HEK293 (cell line): Measurements from ENCODE around the gene RAI14.

Experiments used
- KLF10 ChIP-seq: fragments of 450-650 bp; IDR thresholded peaks from 2 replicates; pipeline ENCODE4 v1.5.1; 2018; ENCODE audit warnings: missing biosample characterization, mild to moderate bottlenecking, missing genetic modification characterization
- ZNF16 ChIP-seq: fragments of 450-650 bp; formaldehyde crosslinking; IDR thresholded peaks from 2 replicates; pipeline ENCODE4 v1.5.1; 2016; ENCODE audit warnings: low read depth, missing biosample characterization, missing genetic modification characterization
- ZNF174 ChIP-seq: fragments of 450-650 bp; formaldehyde crosslinking; IDR thresholded peaks from 2 replicates; pipeline ENCODE4 v1.5.0; 2017; ENCODE audit warnings: missing biosample characterization, mild to moderate bottlenecking, missing genetic modification characterization
- ZNF184 ChIP-seq: fragments of 450-650 bp; IDR thresholded peaks from 2 replicates; pipeline ENCODE4 v1.5.1; 2018; ENCODE audit warnings: missing biosample characterization, mild to moderate bottlenecking, missing genetic modification characterization
- ZNF221 ChIP-seq: fragments of 450-650 bp; formaldehyde crosslinking; IDR thresholded peaks from 2 replicates; pipeline ENCODE4 v1.5.1; 2017; ENCODE audit warnings: missing biosample characterization, missing genetic modification characterization, borderline replicate concordance
- ZNF626 ChIP-seq: fragments of 450-650 bp; sonication (Bioruptor Pico); formaldehyde crosslinking; IDR thresholded peaks from 2 replicates; pipeline ENCODE4 v1.5.1; 2018; ENCODE audit warnings: missing biosample characterization, missing genetic modification characterization, inconsistent platforms
- TF ChIP-seq, protein P1 (sequence below): fragments of 450-650 bp; formaldehyde crosslinking; IDR thresholded peaks from 2 replicates; pipeline ENCODE4 v1.5.1; 2016; ENCODE audit warnings: missing biosample characterization, missing genetic modification characterization
- TF ChIP-seq, protein P2 (sequence below): fragments of 450-650 bp; formaldehyde crosslinking; IDR thresholded peaks from 2 replicates; pipeline ENCODE4 v1.5.1; 2016; ENCODE audit warnings: missing biosample characterization, missing genetic modification characterization
- TF ChIP-seq, protein P3 (sequence below): fragments of 450-650 bp; formaldehyde crosslinking; IDR thresholded peaks from 2 replicates; pipeline ENCODE4 v1.5.1; 2016; ENCODE audit warnings: missing biosample characterization, missing genetic modification characterization
- TF ChIP-seq, protein P4 (sequence below): fragments of 450-650 bp; formaldehyde crosslinking; conservative IDR thresholded peaks from 2 replicates; pipeline ENCODE4 v1.5.1; 2016; ENCODE audit warnings: low read depth, missing biosample characterization, missing genetic modification characterization
- TF ChIP-seq, protein P5 (sequence below): fragments of 450-650 bp; formaldehyde crosslinking; IDR thresholded peaks from 2 replicates; pipeline ENCODE4 v1.5.1; 2016; ENCODE audit warnings: missing biosample characterization, missing genetic modification characterization
- TF ChIP-seq, protein P6 (sequence below): fragments of 450-650 bp; formaldehyde crosslinking; IDR thresholded peaks from 2 replicates; pipeline ENCODE4 v1.5.1; 2016; ENCODE audit warnings: missing biosample characterization, missing genetic modification characterization

DNA sequence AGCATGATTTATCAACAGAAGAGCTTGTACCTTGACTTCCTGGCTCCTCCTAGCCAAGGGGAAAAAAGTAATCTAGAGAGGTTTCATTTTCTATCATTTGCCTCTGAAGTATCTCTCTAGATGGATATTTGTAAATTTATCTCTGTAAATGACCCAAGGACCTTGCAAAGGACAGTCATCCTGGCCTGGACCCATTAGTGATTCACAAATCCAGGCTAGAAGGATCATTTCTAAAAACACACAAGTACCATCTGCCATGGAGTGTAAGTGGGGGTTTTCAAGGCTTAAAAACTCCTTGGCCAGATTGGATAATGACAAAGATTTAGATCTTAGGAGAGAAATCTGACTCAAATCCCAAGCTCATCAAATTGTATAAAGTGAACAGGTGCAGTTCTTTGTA lies 190.9 kb downstream of the RAI14 start:
- no peak for TF ChIP-seq ZNF174 (tag by site-specific recombination)
- TF ChIP-seq ZNF184 (tag by site-specific recombination): no peak
- TF ChIP-seq, protein P1, sequence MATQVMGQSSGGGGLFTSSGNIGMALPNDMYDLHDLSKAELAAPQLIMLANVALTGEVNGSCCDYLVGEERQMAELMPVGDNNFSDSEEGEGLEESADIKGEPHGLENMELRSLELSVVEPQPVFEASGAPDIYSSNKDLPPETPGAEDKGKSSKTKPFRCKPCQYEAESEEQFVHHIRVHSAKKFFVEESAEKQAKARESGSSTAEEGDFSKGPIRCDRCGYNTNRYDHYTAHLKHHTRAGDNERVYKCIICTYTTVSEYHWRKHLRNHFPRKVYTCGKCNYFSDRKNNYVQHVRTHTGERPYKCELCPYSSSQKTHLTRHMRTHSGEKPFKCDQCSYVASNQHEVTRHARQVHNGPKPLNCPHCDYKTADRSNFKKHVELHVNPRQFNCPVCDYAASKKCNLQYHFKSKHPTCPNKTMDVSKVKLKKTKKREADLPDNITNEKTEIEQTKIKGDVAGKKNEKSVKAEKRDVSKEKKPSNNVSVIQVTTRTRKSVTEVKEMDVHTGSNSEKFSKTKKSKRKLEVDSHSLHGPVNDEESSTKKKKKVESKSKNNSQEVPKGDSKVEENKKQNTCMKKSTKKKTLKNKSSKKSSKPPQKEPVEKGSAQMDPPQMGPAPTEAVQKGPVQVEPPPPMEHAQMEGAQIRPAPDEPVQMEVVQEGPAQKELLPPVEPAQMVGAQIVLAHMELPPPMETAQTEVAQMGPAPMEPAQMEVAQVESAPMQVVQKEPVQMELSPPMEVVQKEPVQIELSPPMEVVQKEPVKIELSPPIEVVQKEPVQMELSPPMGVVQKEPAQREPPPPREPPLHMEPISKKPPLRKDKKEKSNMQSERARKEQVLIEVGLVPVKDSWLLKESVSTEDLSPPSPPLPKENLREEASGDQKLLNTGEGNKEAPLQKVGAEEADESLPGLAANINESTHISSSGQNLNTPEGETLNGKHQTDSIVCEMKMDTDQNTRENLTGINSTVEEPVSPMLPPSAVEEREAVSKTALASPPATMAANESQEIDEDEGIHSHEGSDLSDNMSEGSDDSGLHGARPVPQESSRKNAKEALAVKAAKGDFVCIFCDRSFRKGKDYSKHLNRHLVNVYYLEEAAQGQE (tag by site-specific recombination): no peak
- TF ChIP-seq, protein P2, sequence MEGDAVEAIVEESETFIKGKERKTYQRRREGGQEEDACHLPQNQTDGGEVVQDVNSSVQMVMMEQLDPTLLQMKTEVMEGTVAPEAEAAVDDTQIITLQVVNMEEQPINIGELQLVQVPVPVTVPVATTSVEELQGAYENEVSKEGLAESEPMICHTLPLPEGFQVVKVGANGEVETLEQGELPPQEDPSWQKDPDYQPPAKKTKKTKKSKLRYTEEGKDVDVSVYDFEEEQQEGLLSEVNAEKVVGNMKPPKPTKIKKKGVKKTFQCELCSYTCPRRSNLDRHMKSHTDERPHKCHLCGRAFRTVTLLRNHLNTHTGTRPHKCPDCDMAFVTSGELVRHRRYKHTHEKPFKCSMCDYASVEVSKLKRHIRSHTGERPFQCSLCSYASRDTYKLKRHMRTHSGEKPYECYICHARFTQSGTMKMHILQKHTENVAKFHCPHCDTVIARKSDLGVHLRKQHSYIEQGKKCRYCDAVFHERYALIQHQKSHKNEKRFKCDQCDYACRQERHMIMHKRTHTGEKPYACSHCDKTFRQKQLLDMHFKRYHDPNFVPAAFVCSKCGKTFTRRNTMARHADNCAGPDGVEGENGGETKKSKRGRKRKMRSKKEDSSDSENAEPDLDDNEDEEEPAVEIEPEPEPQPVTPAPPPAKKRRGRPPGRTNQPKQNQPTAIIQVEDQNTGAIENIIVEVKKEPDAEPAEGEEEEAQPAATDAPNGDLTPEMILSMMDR: no peak
- TF ChIP-seq, protein P3, sequence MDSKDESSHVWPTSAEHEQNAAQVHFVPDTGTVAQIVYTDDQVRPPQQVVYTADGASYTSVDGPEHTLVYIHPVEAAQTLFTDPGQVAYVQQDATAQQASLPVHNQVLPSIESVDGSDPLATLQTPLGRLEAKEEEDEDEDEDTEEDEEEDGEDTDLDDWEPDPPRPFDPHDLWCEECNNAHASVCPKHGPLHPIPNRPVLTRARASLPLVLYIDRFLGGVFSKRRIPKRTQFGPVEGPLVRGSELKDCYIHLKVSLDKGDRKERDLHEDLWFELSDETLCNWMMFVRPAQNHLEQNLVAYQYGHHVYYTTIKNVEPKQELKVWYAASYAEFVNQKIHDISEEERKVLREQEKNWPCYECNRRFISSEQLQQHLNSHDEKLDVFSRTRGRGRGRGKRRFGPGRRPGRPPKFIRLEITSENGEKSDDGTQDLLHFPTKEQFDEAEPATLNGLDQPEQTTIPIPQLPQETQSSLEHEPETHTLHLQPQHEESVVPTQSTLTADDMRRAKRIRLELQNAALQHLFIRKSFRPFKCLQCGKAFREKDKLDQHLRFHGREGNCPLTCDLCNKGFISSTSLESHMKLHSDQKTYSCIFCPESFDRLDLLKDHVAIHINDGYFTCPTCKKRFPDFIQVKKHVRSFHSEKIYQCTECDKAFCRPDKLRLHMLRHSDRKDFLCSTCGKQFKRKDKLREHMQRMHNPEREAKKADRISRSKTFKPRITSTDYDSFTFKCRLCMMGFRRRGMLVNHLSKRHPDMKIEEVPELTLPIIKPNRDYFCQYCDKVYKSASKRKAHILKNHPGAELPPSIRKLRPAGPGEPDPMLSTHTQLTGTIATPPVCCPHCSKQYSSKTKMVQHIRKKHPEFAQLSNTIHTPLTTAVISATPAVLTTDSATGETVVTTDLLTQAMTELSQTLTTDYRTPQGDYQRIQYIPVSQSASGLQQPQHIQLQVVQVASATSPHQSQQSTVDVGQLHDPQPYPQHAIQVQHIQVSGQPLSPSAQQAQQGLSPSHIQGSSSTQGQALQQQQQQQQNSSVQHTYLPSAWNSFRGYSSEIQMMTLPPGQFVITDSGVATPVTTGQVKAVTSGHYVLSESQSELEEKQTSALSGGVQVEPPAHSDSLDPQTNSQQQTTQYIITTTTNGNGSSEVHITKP (tag by site-specific recombination): no peak
- TF ChIP-seq, protein P4, sequence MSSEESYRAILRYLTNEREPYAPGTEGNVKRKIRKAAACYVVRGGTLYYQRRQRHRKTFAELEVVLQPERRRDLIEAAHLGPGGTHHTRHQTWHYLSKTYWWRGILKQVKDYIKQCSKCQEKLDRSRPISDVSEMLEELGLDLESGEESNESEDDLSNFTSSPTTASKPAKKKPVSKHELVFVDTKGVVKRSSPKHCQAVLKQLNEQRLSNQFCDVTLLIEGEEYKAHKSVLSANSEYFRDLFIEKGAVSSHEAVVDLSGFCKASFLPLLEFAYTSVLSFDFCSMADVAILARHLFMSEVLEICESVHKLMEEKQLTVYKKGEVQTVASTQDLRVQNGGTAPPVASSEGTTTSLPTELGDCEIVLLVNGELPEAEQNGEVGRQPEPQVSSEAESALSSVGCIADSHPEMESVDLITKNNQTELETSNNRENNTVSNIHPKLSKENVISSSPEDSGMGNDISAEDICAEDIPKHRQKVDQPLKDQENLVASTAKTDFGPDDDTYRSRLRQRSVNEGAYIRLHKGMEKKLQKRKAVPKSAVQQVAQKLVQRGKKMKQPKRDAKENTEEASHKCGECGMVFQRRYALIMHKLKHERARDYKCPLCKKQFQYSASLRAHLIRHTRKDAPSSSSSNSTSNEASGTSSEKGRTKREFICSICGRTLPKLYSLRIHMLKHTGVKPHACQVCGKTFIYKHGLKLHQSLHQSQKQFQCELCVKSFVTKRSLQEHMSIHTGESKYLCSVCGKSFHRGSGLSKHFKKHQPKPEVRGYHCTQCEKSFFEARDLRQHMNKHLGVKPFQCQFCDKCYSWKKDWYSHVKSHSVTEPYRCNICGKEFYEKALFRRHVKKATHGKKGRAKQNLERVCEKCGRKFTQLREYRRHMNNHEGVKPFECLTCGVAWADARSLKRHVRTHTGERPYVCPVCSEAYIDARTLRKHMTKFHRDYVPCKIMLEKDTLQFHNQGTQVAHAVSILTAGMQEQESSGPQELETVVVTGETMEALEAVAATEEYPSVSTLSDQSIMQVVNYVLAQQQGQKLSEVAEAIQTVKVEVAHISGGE (tag by site-specific recombination): no peak
- TF ChIP-seq, protein P5, sequence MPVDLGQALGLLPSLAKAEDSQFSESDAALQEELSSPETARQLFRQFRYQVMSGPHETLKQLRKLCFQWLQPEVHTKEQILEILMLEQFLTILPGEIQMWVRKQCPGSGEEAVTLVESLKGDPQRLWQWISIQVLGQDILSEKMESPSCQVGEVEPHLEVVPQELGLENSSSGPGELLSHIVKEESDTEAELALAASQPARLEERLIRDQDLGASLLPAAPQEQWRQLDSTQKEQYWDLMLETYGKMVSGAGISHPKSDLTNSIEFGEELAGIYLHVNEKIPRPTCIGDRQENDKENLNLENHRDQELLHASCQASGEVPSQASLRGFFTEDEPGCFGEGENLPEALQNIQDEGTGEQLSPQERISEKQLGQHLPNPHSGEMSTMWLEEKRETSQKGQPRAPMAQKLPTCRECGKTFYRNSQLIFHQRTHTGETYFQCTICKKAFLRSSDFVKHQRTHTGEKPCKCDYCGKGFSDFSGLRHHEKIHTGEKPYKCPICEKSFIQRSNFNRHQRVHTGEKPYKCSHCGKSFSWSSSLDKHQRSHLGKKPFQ (tag by site-specific recombination): no peak
- no peak for TF ChIP-seq ZNF626
- TF ChIP-seq KLF10 (tag by site-specific recombination): no peak
- TF ChIP-seq, protein P6, sequence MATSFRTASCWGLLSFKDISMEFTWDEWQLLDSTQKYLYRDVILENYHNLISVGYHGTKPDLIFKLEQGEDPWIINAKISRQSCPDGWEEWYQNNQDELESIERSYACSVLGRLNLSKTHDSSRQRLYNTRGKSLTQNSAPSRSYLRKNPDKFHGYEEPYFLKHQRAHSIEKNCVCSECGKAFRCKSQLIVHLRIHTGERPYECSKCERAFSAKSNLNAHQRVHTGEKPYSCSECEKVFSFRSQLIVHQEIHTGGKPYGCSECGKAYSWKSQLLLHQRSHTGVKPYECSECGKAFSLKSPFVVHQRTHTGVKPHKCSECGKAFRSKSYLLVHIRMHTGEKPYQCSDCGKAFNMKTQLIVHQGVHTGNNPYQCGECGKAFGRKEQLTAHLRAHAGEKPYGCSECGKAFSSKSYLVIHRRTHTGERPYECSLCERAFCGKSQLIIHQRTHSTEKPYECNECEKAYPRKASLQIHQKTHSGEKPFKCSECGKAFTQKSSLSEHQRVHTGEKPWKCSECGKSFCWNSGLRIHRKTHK (tag by site-specific recombination): no peak
- TF ChIP-seq ZNF16 (tag by site-specific recombination): no peak
- no peak for TF ChIP-seq ZNF221 (tag by site-specific recombination)
